ENCODE results near the gene RAB30. TPM values are rescaled to one million over a fixed set of nuclear protein-coding genes. Genes with fewer than 3 reads are reported as not detected.

RAB30 gene
- total RNA-seq, 1 donor from 2014 or later, result 15.5 TPM

DNA sequence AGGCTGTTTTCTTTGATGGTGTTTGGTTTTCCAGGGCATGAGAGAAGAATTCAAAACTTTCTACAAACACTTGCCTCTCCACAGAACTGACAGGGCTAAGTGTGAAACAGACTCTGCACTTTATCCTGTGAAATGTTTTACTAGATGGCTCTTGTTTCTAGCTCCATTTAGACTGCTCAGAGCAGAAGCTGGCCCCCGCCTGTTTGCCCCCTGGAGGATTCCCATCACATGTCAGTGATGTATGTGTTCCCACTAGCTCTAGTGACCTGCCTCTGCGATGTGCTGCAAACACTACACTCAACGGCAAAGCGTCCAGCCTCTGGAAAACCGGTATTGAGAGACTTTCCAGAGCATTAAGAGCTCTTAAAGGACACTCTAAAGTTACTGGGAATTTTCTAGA lies 43.9 kb upstream of the RAB30 start:
- no peaks in the 10 kb centered on the region for H3K9me3 ChIP-seq
- no peak overlapping the region for H3K27ac ChIP-seq
- H3K27me3 ChIP-seq (ENCODE audit: low read depth), result no peaks in the 10 kb centered on the region
- ATAC-seq, result peak; percentile 43 to 54
- TF ChIP-seq, protein P1, sequence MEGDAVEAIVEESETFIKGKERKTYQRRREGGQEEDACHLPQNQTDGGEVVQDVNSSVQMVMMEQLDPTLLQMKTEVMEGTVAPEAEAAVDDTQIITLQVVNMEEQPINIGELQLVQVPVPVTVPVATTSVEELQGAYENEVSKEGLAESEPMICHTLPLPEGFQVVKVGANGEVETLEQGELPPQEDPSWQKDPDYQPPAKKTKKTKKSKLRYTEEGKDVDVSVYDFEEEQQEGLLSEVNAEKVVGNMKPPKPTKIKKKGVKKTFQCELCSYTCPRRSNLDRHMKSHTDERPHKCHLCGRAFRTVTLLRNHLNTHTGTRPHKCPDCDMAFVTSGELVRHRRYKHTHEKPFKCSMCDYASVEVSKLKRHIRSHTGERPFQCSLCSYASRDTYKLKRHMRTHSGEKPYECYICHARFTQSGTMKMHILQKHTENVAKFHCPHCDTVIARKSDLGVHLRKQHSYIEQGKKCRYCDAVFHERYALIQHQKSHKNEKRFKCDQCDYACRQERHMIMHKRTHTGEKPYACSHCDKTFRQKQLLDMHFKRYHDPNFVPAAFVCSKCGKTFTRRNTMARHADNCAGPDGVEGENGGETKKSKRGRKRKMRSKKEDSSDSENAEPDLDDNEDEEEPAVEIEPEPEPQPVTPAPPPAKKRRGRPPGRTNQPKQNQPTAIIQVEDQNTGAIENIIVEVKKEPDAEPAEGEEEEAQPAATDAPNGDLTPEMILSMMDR (IDR thresholded peaks at IDR 0.05), result no peak
- peaks cover 19% of the 10 kb centered on the region for H3K4me1 ChIP-seq
- DNase-seq, result no peak
- intact Hi-C loops (cut with DNase I), result no loop called here
- no peak overlapping the region for H3K4me3 ChIP-seq
- H3K36me3 ChIP-seq, result no peaks in the 10 kb centered on the region

DNA sequence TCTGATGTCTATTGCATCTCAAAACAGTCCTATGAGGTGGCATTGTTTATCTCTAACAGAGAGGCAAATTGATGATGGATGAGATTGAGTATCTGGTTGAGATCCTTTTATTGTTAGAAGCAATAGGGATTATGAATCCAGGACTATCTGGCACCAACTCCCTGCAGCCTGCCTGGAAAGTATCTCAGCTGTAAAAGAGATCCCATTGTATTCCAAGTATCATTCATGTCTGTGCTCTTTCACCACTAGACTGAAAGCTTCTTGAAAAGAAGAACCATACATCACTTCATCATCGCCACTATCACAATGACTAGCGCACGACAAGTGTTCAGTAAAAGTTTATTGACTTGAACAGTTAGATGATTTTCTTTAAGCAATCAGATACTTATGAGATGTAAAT lies 43.3 kb upstream of the RAB30 start:
- ATAC-seq (no peak), DNase-seq (no peak)
- H3K27me3 ChIP-seq (ENCODE audit: low read depth), result no peaks in the 10 kb centered on the region
- no peaks in the 10 kb centered on the region for H3K36me3 ChIP-seq
- no peaks in the 10 kb centered on the region for H3K9me3 ChIP-seq
- no peak overlapping the region for H3K4me3 ChIP-seq
- TF ChIP-seq, protein P1 (IDR thresholded peaks at IDR 0.05), result no peak
- intact Hi-C loops (cut with DNase I), result no loop called here
- peaks cover 19% of the 10 kb centered on the region for H3K4me1 ChIP-seq
- no peak overlapping the region for H3K27ac ChIP-seq

DNA sequence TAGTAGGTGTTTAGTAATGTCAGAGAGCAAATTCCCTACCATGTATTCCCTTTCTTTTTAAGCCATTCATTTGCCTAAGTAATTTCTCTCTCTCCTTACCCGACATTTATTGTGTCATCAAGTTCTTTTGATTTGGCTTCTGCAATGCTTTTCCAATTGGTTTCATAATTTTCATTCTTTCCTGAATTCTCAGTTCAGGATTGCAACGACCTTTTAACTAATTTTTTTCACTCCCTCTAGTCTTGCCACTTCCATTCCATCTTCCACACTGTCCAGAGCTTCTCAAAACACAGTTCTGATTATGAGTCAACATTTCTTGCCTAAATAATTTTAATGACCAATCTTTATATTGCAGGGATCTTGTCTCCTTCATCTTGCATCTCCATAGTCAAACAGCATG lies 41.2 kb upstream of the RAB30 start:
- DNase-seq, result no peak
- no peak overlapping the region for H3K4me3 ChIP-seq
- no peak overlapping the region for H3K27ac ChIP-seq
- no peaks in the 10 kb centered on the region for H3K9me3 ChIP-seq
- TF ChIP-seq, protein P1 (IDR thresholded peaks at IDR 0.05), result no peak
- no peaks in the 10 kb centered on the region for H3K27me3 ChIP-seq (ENCODE audit: low read depth)
- H3K4me1 ChIP-seq, result peaks cover 19% of the 10 kb centered on the region
- intact Hi-C loops (cut with DNase I), result no loop called here
- ATAC-seq, result no peak
- no peaks in the 10 kb centered on the region for H3K36me3 ChIP-seq

DNA sequence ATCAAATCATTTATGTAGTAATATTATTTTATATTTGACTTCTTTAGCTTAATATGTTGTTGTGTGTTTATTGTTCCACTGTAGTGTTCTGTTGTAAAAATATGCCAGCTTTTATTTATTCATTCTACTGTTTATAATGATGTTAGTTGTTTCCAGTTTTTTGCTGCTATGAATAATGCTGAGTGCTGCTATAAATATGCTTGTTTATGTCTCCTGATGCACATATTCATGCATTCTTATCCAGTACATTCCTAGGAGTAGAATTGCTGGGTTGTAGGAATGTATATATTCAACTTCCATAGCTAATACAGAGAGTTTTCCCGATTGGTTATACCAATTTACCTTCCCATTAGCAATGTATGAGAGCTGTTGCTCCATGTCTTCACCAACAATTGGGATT lies 33.5 kb upstream of the RAB30 start:
- ATAC-seq, result no peak
- no peak for DNase-seq
- Histone ChIP-seq H3K27ac (no peak overlapping the region), H3K4me3 (no peak overlapping the region), H3K36me3 (no peaks in the 10 kb centered on the region), H3K9me3 (no peaks in the 10 kb centered on the region), H3K4me1 (no peaks in the 10 kb centered on the region), H3K27me3 (ENCODE audit: low read depth) (no peaks in the 10 kb centered on the region)
- intact Hi-C loops (cut with DNase I), result no loop called here
- TF ChIP-seq, protein P1 (IDR thresholded peaks at IDR 0.05), result no peak

DNA sequence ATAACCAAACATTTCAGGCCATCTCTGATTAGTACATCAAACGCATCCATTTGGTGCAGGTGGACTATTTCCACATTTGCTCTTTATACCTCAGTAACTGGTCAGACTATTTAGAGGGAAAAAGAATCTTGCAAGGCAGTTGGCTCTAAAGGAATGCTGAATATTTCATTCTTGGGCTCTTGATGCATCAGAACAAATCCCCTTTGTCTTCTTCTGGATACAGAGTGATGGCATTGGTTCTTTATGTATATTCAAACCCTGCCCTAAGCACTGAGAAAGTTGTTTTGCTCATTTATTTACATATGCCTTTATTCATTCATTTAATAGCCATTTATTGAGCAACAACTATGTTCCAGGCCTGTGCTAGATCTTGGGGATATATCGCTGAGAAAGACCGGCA lies 31.1 kb upstream of the RAB30 start:
- DNase-seq, result no peak
- Histone ChIP-seq H3K27ac (no peak overlapping the region), H3K4me3 (no peak overlapping the region), H3K27me3 (ENCODE audit: low read depth) (no peaks in the 10 kb centered on the region), H3K4me1 (no peaks in the 10 kb centered on the region), H3K9me3 (no peaks in the 10 kb centered on the region), H3K36me3 (no peaks in the 10 kb centered on the region)
- TF ChIP-seq, protein P1 (IDR thresholded peaks at IDR 0.05), result no peak
- ATAC-seq, result no peak
- intact Hi-C loops (cut with DNase I), result no loop called here
